DOHH2 (cell line): ENCODE measurements around the gene SERPINB12.

ENCODE experiments used
- EZH2phosphoT487 ChIP-seq: fragments of 200-600 bp; sonication (generic); IDR thresholded peaks from 2 replicates; pipeline ENCODE4 v1.6.1; 2017; ENCODE audit warnings: borderline replicate concordance, mild to moderate bottlenecking, antibody characterized with exemption, low read length, moderate library complexity, mixed read lengths
- TF ChIP-seq, protein P1 (sequence below): fragments of 200-600 bp; sonication (generic); IDR thresholded peaks from one replicate; pipeline ENCODE4 v1.5.1; 2014; ENCODE audit warnings: antibody characterized with exemption, mild to moderate bottlenecking, low read depth, low read length; ENCODE audit not compliant: poor library complexity, severe bottlenecking

DNA sequence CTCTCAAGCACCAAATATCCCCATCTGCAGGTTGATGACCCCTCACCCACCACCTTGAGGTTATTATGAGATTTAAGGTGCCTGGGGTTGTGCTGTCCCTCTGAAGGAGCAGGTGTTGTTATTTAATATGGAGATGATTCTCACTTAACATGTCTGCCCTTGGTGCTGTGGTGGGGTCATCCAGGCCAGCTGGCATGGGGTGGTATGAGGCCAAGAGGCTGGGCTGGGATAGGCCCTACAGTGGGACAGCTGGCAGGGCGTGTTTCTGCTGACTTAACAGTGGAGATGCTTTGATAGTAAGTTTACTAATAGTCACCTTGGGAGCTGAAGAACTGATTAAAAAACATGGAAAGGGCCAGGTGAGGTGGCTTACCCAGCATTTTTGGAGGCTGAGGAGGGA lies 22.4 kb downstream of the SERPINB12 start:
- TF ChIP-seq, protein P1, sequence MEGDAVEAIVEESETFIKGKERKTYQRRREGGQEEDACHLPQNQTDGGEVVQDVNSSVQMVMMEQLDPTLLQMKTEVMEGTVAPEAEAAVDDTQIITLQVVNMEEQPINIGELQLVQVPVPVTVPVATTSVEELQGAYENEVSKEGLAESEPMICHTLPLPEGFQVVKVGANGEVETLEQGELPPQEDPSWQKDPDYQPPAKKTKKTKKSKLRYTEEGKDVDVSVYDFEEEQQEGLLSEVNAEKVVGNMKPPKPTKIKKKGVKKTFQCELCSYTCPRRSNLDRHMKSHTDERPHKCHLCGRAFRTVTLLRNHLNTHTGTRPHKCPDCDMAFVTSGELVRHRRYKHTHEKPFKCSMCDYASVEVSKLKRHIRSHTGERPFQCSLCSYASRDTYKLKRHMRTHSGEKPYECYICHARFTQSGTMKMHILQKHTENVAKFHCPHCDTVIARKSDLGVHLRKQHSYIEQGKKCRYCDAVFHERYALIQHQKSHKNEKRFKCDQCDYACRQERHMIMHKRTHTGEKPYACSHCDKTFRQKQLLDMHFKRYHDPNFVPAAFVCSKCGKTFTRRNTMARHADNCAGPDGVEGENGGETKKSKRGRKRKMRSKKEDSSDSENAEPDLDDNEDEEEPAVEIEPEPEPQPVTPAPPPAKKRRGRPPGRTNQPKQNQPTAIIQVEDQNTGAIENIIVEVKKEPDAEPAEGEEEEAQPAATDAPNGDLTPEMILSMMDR = no peak
- TF ChIP-seq EZH2phosphoT487 = no peak
